PC-9 (cell line): Measurements from ENCODE around the gene OR2T10. TPM values are rescaled to one million over a fixed set of nuclear protein-coding genes. Genes with fewer than 3 reads are reported as not detected.

ENCODE experiments used
- BruUV-seq: library from RNA; stranded (reverse); fragments of 400-500 nt; replicated peaks from 2 replicates; lab custom pipeline; 2021; lab: Mats Ljungman, UMichigan
- CTCF ChIA-PET: fragments of 300-600 bp; sonication (Branson Sonifier 250); formaldehyde crosslinking; loops from one replicate; lab custom pipeline; 2022; ENCODE audit warnings: antibody characterized with exemption; lab: Charles Lee
- POLR2A ChIA-PET: fragments of 300-600 bp; sonication (Branson Sonifier 250); formaldehyde crosslinking; loops from one replicate; lab custom pipeline; 2022; ENCODE audit warnings: antibody characterized with exemption; ENCODE audit not compliant: unreplicated experiment; lab: Charles Lee
- DNase-seq, 2 experiments: peaks; one replicate each; pipeline versions ENCODE4 v3.0.0 to v3.0.0-alpha.2; 2015 to 2022; ENCODE audit warnings: mixed read lengths in 1 of 2
- H2AFZ ChIP-seq: fragments of 200-600 bp; sonication (generic); 2 replicates; pipeline ENCODE4 v1.8.1; 2017; ENCODE audit warnings: antibody characterized with exemption
- H3F3A ChIP-seq: fragments of 200-600 bp; sonication (generic); 2 replicates; pipeline ENCODE4 v1.8.1; 2017; ENCODE audit warnings: antibody characterized with exemption, mild to moderate bottlenecking, low read depth; ENCODE audit not compliant: insufficient read depth
- H3K27ac ChIP-seq: fragments of 200-600 bp; sonication (generic); 2 replicates; pipeline ENCODE4 v1.6.1; 2016; ENCODE audit warnings: mixed run types
- H3K27me3 ChIP-seq: fragments of 200-600 bp; sonication (generic); 2 replicates; pipeline ENCODE4 v1.6.1; 2016; ENCODE audit warnings: low read depth, mixed run types; ENCODE audit not compliant: insufficient read depth
- H3K36me3 ChIP-seq: fragments of 200-600 bp; sonication (generic); 2 replicates; pipeline ENCODE4 v1.6.1; 2016; ENCODE audit warnings: low read depth, mixed run types
- H3K4me1 ChIP-seq: fragments of 200-600 bp; sonication (generic); replicated peaks from 2 replicates; pipeline ENCODE4 v1.6.1; 2016; ENCODE audit warnings: mixed run types; ENCODE audit not compliant: insufficient read depth
- H3K4me2 ChIP-seq: fragments of 200-600 bp; sonication (generic); 2 replicates; pipeline ENCODE4 v1.6.1; 2017; ENCODE audit warnings: mixed run types
- H3K4me3 ChIP-seq: fragments of 200-600 bp; sonication (generic); 2 replicates; pipeline ENCODE4 v1.6.1; 2016; ENCODE audit warnings: mixed run types
- H3K79me2 ChIP-seq: fragments of 200-600 bp; sonication (generic); 2 replicates; pipeline ENCODE4 v1.6.1; 2017; ENCODE audit warnings: low read depth, mixed run types
- H3K9me2 ChIP-seq: fragments of 200-600 bp; sonication (generic); 2 replicates; pipeline ENCODE4 v1.8.1; 2017; ENCODE audit warnings: mild to moderate bottlenecking; ENCODE audit not compliant: insufficient read depth
- H3K9me3 ChIP-seq: fragments of 200-600 bp; sonication (generic); 2 replicates; pipeline ENCODE4 v1.8.1; 2016; ENCODE audit warnings: low read depth; ENCODE audit not compliant: insufficient read depth
- H4K20me1 ChIP-seq: fragments of 200-600 bp; sonication (generic); 2 replicates; pipeline ENCODE4 v1.8.1; 2017; ENCODE audit not compliant: insufficient read depth
- CTCF ChIP-seq: fragments of 200-600 bp; sonication (generic); conservative IDR thresholded peaks from 2 replicates; pipeline ENCODE4 v1.6.1; 2017; ENCODE audit warnings: mixed run types, antibody characterized with exemption, mild to moderate bottlenecking, moderate library complexity
- EZH2 ChIP-seq: fragments of 200-600 bp; sonication (generic); IDR thresholded peaks from 2 replicates; pipeline ENCODE4 v1.8.0; 2017; ENCODE audit warnings: antibody characterized with exemption, low read depth
- intact Hi-C: fragments of 100-400 bp; cut with micrococcal nuclease; formaldehyde crosslinking; loops from one replicate; pipeline ENCODE4 v1.10.0; 2022; ENCODE audit not compliant: unreplicated experiment
- total RNA-seq: library from RNA; stranded (reverse); gene quantifications from 2 replicates; pipeline ENCODE4 v1.2.3, GENCODE V29; 2021

The OR2T10 gene
- total RNA-seq, 1 experiment from 2014 or later, result not detected

- no TSS peak for BruUV-seq
- H3F3A ChIP-seq, result no peaks in the 10 kb centered on the region
- no peak overlapping the region for H3K27ac ChIP-seq
- no peaks in the 10 kb centered on the region for H3K36me3 ChIP-seq
- H3K4me3 ChIP-seq, result no peak overlapping the region
- DNase-seq, result no peak
- no peaks in the 10 kb centered on the region for H3K9me2 ChIP-seq
- no peaks in the 10 kb centered on the region for H4K20me1 ChIP-seq
- ChIA-PET CTCF (no interaction called here), POLR2A (no interaction called here)
- H3K79me2 ChIP-seq, result no peaks in the 10 kb centered on the region
- H3K9me3 ChIP-seq, result no peaks in the 10 kb centered on the region
- intact Hi-C loops, result no loop called here
- H3K4me1 ChIP-seq, result no peaks in the 10 kb centered on the region
- TF ChIP-seq CTCF, result no peak
- TF ChIP-seq EZH2, result no peak
- no peak overlapping the region for H2AFZ ChIP-seq
- no peak overlapping the region for H3K4me2 ChIP-seq
- no peaks in the 10 kb centered on the region; the same call in 1 of the 2 replicates for H3K27me3 ChIP-seq
These were observed 30.7 kb upstream of the OR2T10 start for GRCh38 chr1:248627971-248628844.

DNA sequence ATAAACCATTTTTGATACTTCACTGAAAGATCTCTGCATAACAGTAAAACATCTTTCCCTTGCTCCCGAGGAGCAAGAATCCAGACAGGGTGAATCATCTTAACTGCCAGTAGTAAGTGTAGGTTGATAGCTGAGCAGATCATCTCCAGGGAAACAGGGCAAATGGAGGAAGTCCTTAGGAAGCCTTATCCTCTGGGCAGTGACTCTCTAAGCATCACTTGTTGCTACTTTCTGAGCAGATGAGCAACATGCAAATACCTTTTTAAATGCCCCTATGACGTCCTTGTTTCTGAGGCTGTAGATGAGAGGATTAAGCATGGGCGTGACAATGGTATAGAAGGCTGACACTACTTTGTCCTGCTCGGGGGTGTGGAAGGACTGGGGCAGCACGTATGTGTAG, 28.5 kb upstream of the OR2T10 start:
- DNase-seq, result no peak
- no peak for TF ChIP-seq CTCF
- TF ChIP-seq EZH2, result no peak
- ChIA-PET CTCF (no interaction called here), POLR2A (no interaction called here)
- Histone ChIP-seq H3K79me2 (no peaks in the 10 kb centered on the region), H3K27ac (no peak overlapping the region), H3K4me1 (no peaks in the 10 kb centered on the region), H3K9me3 (no peaks in the 10 kb centered on the region), H3K9me2 (no peaks in the 10 kb centered on the region), H3K4me3 (no peak overlapping the region), H3K4me2 (no peak overlapping the region), H3K27me3 (no peaks in the 10 kb centered on the region; the same call in 1 of the 2 replicates), H3F3A (no peaks in the 10 kb centered on the region), H2AFZ (no peak overlapping the region), H4K20me1 (no peaks in the 10 kb centered on the region), H3K36me3 (no peaks in the 10 kb centered on the region)
- intact Hi-C loops, result no loop called here
- BruUV-seq, result no TSS peak

- no peak overlapping the region for H3K4me3 ChIP-seq
- H3K36me3 ChIP-seq, result no peaks in the 10 kb centered on the region
- no peaks in the 10 kb centered on the region for H3F3A ChIP-seq
- intact Hi-C loops, result no loop called here
- H3K27me3 ChIP-seq, result no peaks in the 10 kb centered on the region; the same call in 1 of the 2 replicates
- no peak for TF ChIP-seq CTCF
- TF ChIP-seq EZH2, result no peak
- no peaks in the 10 kb centered on the region for H3K9me2 ChIP-seq
- H3K27ac ChIP-seq, result no peak overlapping the region
- no peaks in the 10 kb centered on the region for H3K9me3 ChIP-seq
- ChIA-PET CTCF (no interaction called here), POLR2A (no interaction called here)
- H2AFZ ChIP-seq, result no peak overlapping the region
- no peak for DNase-seq
- H3K4me1 ChIP-seq, result no peaks in the 10 kb centered on the region
- no TSS peak for BruUV-seq
- H3K4me2 ChIP-seq, result no peak overlapping the region
- no peaks in the 10 kb centered on the region for H4K20me1 ChIP-seq
- H3K79me2 ChIP-seq, result no peaks in the 10 kb centered on the region
These were observed 27.7 kb upstream of the OR2T10 start for GRCh38 chr1:248625166-248625565.
